ENCODE data around the gene ZNF569. TPM values are rescaled to one million over a fixed set of nuclear protein-coding genes. Genes with fewer than 3 reads are reported as not detected.

The ZNF569 gene
- polyA plus RNA-seq, 6 donors from 2014 or later: 4.4 to 8.1 (median 5.5) TPM

DNA sequence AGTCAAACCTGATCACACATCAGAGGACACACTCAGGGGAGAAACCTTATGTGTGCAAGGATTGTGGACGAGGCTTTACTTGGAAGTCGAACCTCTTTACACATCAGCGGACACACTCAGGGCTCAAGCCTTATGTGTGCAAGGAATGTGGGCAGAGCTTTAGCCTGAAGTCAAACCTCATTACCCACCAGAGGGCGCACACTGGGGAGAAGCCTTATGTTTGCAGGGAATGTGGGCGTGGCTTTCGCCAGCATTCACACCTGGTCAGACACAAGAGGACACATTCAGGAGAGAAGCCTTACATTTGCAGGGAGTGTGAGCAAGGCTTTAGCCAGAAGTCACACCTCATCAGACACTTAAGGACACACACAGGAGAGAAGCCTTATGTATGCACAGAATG lies 104.5 kb downstream of the ZNF569 start:
- Mint-ChIP-seq H3K27me3 (no peaks in the 10 kb centered on the region), H3K4me3 (no peak overlapping the region), H3K4me1 (no peaks in the 10 kb centered on the region), H3K27ac (no peak overlapping the region), H3K36me3 (peaks cover 52% of the 10 kb centered on the region in 2 donors), H3K9me3 (peaks cover 14 to 68% (median 38%) of the 10 kb centered on the region in 7 donors)
- ATAC-seq (ENCODE audit: low read depth in 2 of 2) (no peak), DNase-seq (no peak)

DNA sequence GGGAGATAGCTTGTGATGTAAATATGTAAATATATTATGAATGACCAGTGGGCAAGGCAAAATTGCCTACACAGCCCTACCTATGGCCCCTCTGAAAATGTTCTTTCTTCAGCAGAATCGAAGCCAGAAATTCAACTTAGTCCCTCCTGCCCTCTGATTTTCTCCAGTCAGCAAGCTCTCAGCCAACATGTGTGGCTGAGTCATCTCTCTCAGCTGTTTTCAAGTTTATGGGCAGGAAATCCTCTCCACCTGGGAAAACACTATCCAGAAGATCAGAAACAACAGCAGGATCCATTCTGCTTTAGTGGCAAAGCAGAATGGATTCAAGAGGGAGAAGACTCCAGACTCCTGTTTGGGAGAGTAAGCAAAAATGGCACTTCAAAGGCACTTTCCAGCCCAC lies 105.2 kb downstream of the ZNF569 start:
- H3K4me3 Mint-ChIP-seq: peak overlapping the region in 1 of 8 donors; percentile 47
- H3K9me3 Mint-ChIP-seq: peaks cover 15 to 73% (median 41%) of the 10 kb centered on the region in 7 donors
- no peaks in the 10 kb centered on the region for H3K4me1 Mint-ChIP-seq
- H3K36me3 Mint-ChIP-seq: peaks cover 57 to 59% of the 10 kb centered on the region in 2 donors
- ATAC-seq (ENCODE audit: low read depth in 2 of 2) (no peak), DNase-seq (no peak)
- no peaks in the 10 kb centered on the region for H3K27me3 Mint-ChIP-seq
- peak overlapping the region in 1 of 6 donors; percentile 56 for H3K27ac Mint-ChIP-seq

Other genes starting within 250 kb of the ZNF569 start
- gene ZNF383, start 249.2 kb downstream of the ZNF569 start, polyA plus RNA-seq (ENCODE audit: low read depth in 6 of 6): 10 to 100 TPM in 5 of 6 donors, 1 to 10 TPM in 1; 8.6 to 18.5 (median 13.9) TPM
- 10 to 100 TPM in 3 of 6 donors, 1 to 10 TPM in 3; 7.5 to 16.7 (median 11.0) TPM for gene ZNF527, start 96.3 kb downstream of the ZNF569 start, polyA plus RNA-seq (ENCODE audit: low read depth in 6 of 6)
- 1 to 10 TPM; 2.1 to 5.9 (median 3.5) TPM for gene ZNF570, start 1.9 kb upstream of the ZNF569 start, polyA plus RNA-seq (ENCODE audit: low read depth in 6 of 6)
- gene ZNF793, start 39.5 kb upstream of the ZNF569 start, polyA plus RNA-seq (ENCODE audit: low read depth in 6 of 6): 1 to 10 TPM; 2.0 to 3.2 (median 2.9) TPM
- gene ZNF571, start 127.3 kb upstream of the ZNF569 start, polyA plus RNA-seq (ENCODE audit: low read depth in 6 of 6): 10 to 100 TPM in 2 of 6 donors, 1 to 10 TPM in 4; 4.3 to 11.4 (median 8.7) TPM
- 1 to 10 TPM; 3.5 to 9.5 (median 5.6) TPM for gene ZNF540, start 127.4 kb upstream of the ZNF569 start, polyA plus RNA-seq (ENCODE audit: low read depth in 6 of 6)
- 1 to 10 TPM in 5 of 6 donors, not detected in 1; 1.9 to 3.6 (median 2.6) TPM for gene ZFP30, start 188.0 kb upstream of the ZNF569 start, polyA plus RNA-seq (ENCODE audit: low read depth in 6 of 6)

Measured in naive B cell (primary cell).